ENCODE results near the gene GATA3. TPM values are rescaled to one million over a fixed set of nuclear protein-coding genes. Genes with fewer than 3 reads are reported as not detected.

GATA3 gene
- total and polyA plus RNA-seq, 9 of the 15 experiments (the other 6 are each of a cell fraction or from before 2014, with no cell fraction given) = 0.01 to 0.24 (median 0.09) TPM; not detected in 6

- TF ChIP-seq ARID4B (CRISPR knock-in tag; IDR thresholded peaks at IDR 0.05) (no peak), RCOR1 (IDR thresholded peaks at IDR 0.05; ENCODE audit: borderline replicate concordance in 1 of 2, low read depth in 2 of 2, low read length in 2 of 2) (no peak), ZNF395 (CRISPR knock-in tag; IDR thresholded peaks at IDR 0.05) (no peak), HNRNPL (IDR thresholded peaks at IDR 0.05; ENCODE audit: low read depth, low read length) (no peak), ZNF239 (CRISPR knock-in tag; IDR thresholded peaks at IDR 0.05) (no peak)
These were observed 40.9 kb upstream of the GATA3 start (continued) for GRCh38 chr10:8013619-8014018.
